WTC11 (cell line): ENCODE data around the gene BCLAF1. TPM values are rescaled to one million over a fixed set of nuclear protein-coding genes. Genes with fewer than 3 reads are reported as not detected.

Experiments used
- ATAC-seq: fragments of 200-7000 bp; cut with Tn5 transposase; 2 replicates; pipeline ENCODE4 v1.10.0; 2021; ENCODE audit warnings: mild to moderate bottlenecking, moderate library complexity
- CTCF ChIA-PET: fragments of 300-600 bp; sonication (Branson Sonifier 250); formaldehyde crosslinking; loops from one replicate; lab custom pipeline; 2021; ENCODE audit warnings: antibody characterized with exemption; lab: Charles Lee
- POLR2A ChIA-PET: fragments of 350-600 bp; sonication (Branson Sonifier 250); formaldehyde crosslinking; loops from one replicate; lab custom pipeline; 2021; ENCODE audit warnings: antibody characterized with exemption; lab: Charles Lee
- DNase-seq: peaks from one replicate; pipeline ENCODE4 v3.0.0; 2021; ENCODE audit warnings: low spot score
- H3K27ac Mint-ChIP-seq: 2 replicates; pipeline ENCODE4 v1.8.0; 2021; ENCODE audit warnings: mixed read lengths
- H3K27me3 Mint-ChIP-seq: 2 replicates; pipeline ENCODE4 v1.8.0; 2021; ENCODE audit warnings: low read depth, mild to moderate bottlenecking, moderate library complexity, mixed read lengths
- H3K36me3 Mint-ChIP-seq: 2 replicates; pipeline ENCODE4 v1.8.0; 2021; ENCODE audit warnings: mixed read lengths
- H3K4me1 Mint-ChIP-seq: 2 replicates; pipeline ENCODE4 v1.8.0; 2022; ENCODE audit warnings: mixed read lengths
- H3K4me3 Mint-ChIP-seq: 2 replicates; pipeline ENCODE4 v1.8.0; 2021; ENCODE audit warnings: mild to moderate bottlenecking, moderate library complexity, mixed read lengths
- H3K9me3 Mint-ChIP-seq: 2 replicates; pipeline ENCODE4 v1.8.0; 2021; ENCODE audit warnings: mixed read lengths
- AFF4 ChIP-seq: sonication (generic); formaldehyde crosslinking; IDR thresholded peaks from 2 replicates; pipeline ENCODE4 v1.8.1; 2023; ENCODE audit warnings: mild to moderate bottlenecking, missing genetic modification reagents, borderline replicate concordance
- ATF2 ChIP-seq: sonication (generic); formaldehyde crosslinking; IDR thresholded peaks from 2 replicates; pipeline ENCODE4 v1.8.1; 2022; ENCODE audit warnings: low read depth, missing genetic modification reagents, borderline replicate concordance
- ATF6 ChIP-seq: sonication (generic); formaldehyde crosslinking; IDR thresholded peaks from 2 replicates; pipeline ENCODE4 v1.8.1; 2023; ENCODE audit warnings: mild to moderate bottlenecking, missing genetic modification reagents
- E2F1 ChIP-seq: sonication (generic); formaldehyde crosslinking; IDR thresholded peaks from 2 replicates; pipeline ENCODE4 v1.8.0; 2022; ENCODE audit warnings: mild to moderate bottlenecking, missing genetic modification reagents
- HMGXB4 ChIP-seq: sonication (generic); formaldehyde crosslinking; IDR thresholded peaks from 2 replicates; pipeline ENCODE4 v1.8.1; 2023; ENCODE audit warnings: mild to moderate bottlenecking, moderate library complexity, missing genetic modification reagents
- JAZF1 ChIP-seq: fragments of 250-450 bp; sonication (Bioruptor Pico); IDR thresholded peaks from 2 replicates; pipeline ENCODE4 v1.9.0; 2021; ENCODE audit warnings: moderate library complexity, mild to moderate bottlenecking, inconsistent platforms
- KAT7 ChIP-seq: sonication (generic); formaldehyde crosslinking; IDR thresholded peaks from 2 replicates; pipeline ENCODE4 v1.8.1; 2023; ENCODE audit warnings: missing genetic modification reagents, mild to moderate bottlenecking, borderline replicate concordance
- MLX ChIP-seq: sonication (generic); formaldehyde crosslinking; IDR thresholded peaks from 2 replicates; pipeline ENCODE4 v1.8.1; 2023; ENCODE audit warnings: mild to moderate bottlenecking, missing genetic modification reagents, moderate library complexity
- NR3C1 ChIP-seq: sonication (generic); formaldehyde crosslinking; conservative IDR thresholded peaks from 2 replicates; pipeline ENCODE4 v1.8.1; 2023; ENCODE audit warnings: low read depth, mild to moderate bottlenecking, missing genetic modification reagents
- PREB ChIP-seq: sonication (generic); formaldehyde crosslinking; IDR thresholded peaks from 2 replicates; pipeline ENCODE4 v1.8.1; 2022; ENCODE audit warnings: mild to moderate bottlenecking, missing genetic modification reagents, moderate library complexity, borderline replicate concordance
- TCF7 ChIP-seq: sonication (generic); formaldehyde crosslinking; IDR thresholded peaks from 2 replicates; pipeline ENCODE4 v1.8.0; 2022; ENCODE audit warnings: mild to moderate bottlenecking, low read depth, missing genetic modification reagents, moderate library complexity
- TEAD4 ChIP-seq: sonication (generic); formaldehyde crosslinking; IDR thresholded peaks from 2 replicates; pipeline ENCODE4 v1.8.0; 2022; ENCODE audit warnings: mild to moderate bottlenecking, missing genetic modification reagents
- ZBTB43 ChIP-seq: sonication (generic); formaldehyde crosslinking; IDR thresholded peaks from 2 replicates; pipeline ENCODE4 v1.8.1; 2023; ENCODE audit warnings: mild to moderate bottlenecking, missing genetic modification reagents
- ZNF317 ChIP-seq: sonication (generic); formaldehyde crosslinking; IDR thresholded peaks from 2 replicates; pipeline ENCODE4 v1.8.1; 2023; ENCODE audit warnings: low read depth, mild to moderate bottlenecking, moderate library complexity, missing genetic modification reagents, borderline replicate concordance
- total RNA-seq: library from RNA; stranded (reverse); gene quantifications from 3 replicates; pipeline ENCODE4 v1.2.3, GENCODE V29; 2021

BCLAF1 gene
- total RNA-seq, 1 experiment from 2014 or later, result 184 TPM

- no peak for DNase-seq
- Mint-ChIP-seq H3K4me3 (no peak overlapping the region), H3K9me3 (no peaks in the 10 kb centered on the region), H3K4me1 (no peaks in the 10 kb centered on the region), H3K27ac (no peak overlapping the region), H3K36me3 (peaks cover 82% of the 10 kb centered on the region), H3K27me3 (no peaks in the 10 kb centered on the region)
- no peak for ATAC-seq
- ChIA-PET POLR2A (interaction anchor here (1.1 kb wide), 1 partner anchor 16 kb away, joined by 3 read pairs; the partner anchor contains the start of gene BCLAF1), CTCF (interaction anchor here (0.7 to 0.8 kb wide), 3 partner anchors 273 to 365 kb away, joined by 3 read pairs; partner anchors contain the start of gene MAP7)
- TF ChIP-seq HMGXB4 (CRISPR knock-in tag) (no peak), JAZF1 (CRISPR knock-in tag) (no peak), AFF4 (CRISPR knock-in tag) (no peak), ZNF317 (CRISPR knock-in tag) (no peak), TEAD4 (CRISPR knock-in tag) (no peak), ATF6 (no peak), KAT7 (no peak), PREB (CRISPR knock-in tag) (no peak), ATF2 (no peak), MLX (no peak), NR3C1 (CRISPR knock-in tag) (no peak), ZBTB43 (CRISPR knock-in tag) (no peak)
Measured at GRCh38 chr6:136274062-136274461, 15.6 kb downstream of the BCLAF1 start.

- Mint-ChIP-seq H3K9me3 (no peaks in the 10 kb centered on the region), H3K4me1 (no peaks in the 10 kb centered on the region), H3K4me3 (no peak overlapping the region), H3K27me3 (no peaks in the 10 kb centered on the region), H3K27ac (no peak overlapping the region; the same call in 1 of the 2 replicates), H3K36me3 (peaks cover 84% of the 10 kb centered on the region)
- CTCF ChIA-PET, result no interaction called here
- no peak for TF ChIP-seq E2F1 (CRISPR knock-in tag)
- TF ChIP-seq TCF7, result no peak
- POLR2A ChIA-PET, result no interaction called here
- DNase-seq (no peak), ATAC-seq (no peak)
Measured at GRCh38 chr6:136265101-136265500, 24.5 kb downstream of the BCLAF1 start.
